ENCODE measurements around the gene KCNG2.

KCNG2 gene

DNA sequence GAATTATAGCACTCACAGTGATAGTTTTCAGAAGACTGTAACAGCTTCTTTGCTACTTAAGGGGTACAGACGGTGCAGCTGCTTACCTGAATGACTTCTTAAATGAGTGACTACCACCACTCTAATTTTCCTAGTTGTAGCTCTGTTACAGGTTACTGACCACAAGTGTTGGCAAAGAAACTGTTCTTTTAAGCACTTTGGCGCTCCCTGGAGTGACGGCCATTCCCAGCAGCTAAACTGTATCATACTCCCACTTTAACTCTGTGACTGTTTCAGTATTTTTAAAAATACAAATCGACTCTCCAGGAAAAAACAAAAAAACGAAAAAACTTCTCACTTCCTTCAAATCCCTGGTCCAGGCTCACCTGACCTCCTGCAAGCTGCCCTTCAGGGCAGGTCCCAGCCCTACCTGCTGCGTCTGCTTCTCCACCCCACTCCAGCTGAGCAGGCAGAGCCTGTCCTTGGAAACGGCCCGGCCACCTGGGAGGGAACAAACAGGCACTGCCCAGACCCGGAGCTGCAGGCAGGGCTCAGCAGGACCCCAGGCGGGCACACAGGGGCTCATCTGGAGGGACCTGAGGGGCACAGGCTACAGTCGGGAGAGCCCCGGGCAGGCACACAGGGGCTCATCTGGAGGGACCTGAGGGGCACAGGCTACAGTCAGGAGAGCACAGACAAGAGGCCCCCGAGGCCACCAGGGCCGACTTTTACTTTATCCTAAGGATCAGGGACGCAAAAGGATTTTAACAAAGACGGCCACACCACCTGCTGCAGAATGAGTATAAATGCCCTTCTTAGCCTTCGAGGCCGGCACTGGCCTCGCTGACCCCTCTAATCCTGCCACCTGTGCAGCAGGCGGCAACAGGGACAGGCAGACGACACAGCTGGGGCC lies 129.2 kb downstream of the KCNG2 start:
- H3K27ac ChIP-seq (ENCODE audit: poor library complexity, severe bottlenecking), result no peak overlapping the region
- no peak for DNase-seq (ENCODE audit: low spot score)
- peaks cover 15% of the 10 kb centered on the region for H3K9me3 ChIP-seq (ENCODE audit: severe bottlenecking)
- H3K4me1 ChIP-seq (ENCODE audit: insufficient read depth, poor library complexity, severe bottlenecking), result no peaks in the 10 kb centered on the region
- TF ChIP-seq CTCF (IDR thresholded peaks at IDR 0.05; ENCODE audit: poor library complexity, severe bottlenecking), result no peak
- H3K4me3 ChIP-seq (ENCODE audit: severe bottlenecking), result no peak overlapping the region
- peaks cover 27% of the 10 kb centered on the region for H3K36me3 ChIP-seq (ENCODE audit: low read depth)
- H3K27me3 ChIP-seq (ENCODE audit: insufficient read depth, poor library complexity, severe bottlenecking), result no peaks in the 10 kb centered on the region
- no peak for ATAC-seq (ENCODE audit: low read depth)

GRCh38 chr18:79927607-79928562 lies 130.1 kb downstream of the KCNG2 start:
- H3K9me3 ChIP-seq (ENCODE audit: severe bottlenecking), result peaks cover 22% of the 10 kb centered on the region
- H3K4me1 ChIP-seq (ENCODE audit: insufficient read depth, poor library complexity, severe bottlenecking), result no peaks in the 10 kb centered on the region
- no peaks in the 10 kb centered on the region for H3K27me3 ChIP-seq (ENCODE audit: insufficient read depth, poor library complexity, severe bottlenecking)
- ATAC-seq (ENCODE audit: low read depth), result no peak
- H3K36me3 ChIP-seq (ENCODE audit: low read depth), result peaks cover 27% of the 10 kb centered on the region
- H3K4me3 ChIP-seq (ENCODE audit: severe bottlenecking), result no peak overlapping the region
- DNase-seq (ENCODE audit: low spot score), result peak; percentile 58
- TF ChIP-seq CTCF (IDR thresholded peaks at IDR 0.05; ENCODE audit: poor library complexity, severe bottlenecking), result no peak
- H3K27ac ChIP-seq (ENCODE audit: poor library complexity, severe bottlenecking), result no peak overlapping the region

DNA sequence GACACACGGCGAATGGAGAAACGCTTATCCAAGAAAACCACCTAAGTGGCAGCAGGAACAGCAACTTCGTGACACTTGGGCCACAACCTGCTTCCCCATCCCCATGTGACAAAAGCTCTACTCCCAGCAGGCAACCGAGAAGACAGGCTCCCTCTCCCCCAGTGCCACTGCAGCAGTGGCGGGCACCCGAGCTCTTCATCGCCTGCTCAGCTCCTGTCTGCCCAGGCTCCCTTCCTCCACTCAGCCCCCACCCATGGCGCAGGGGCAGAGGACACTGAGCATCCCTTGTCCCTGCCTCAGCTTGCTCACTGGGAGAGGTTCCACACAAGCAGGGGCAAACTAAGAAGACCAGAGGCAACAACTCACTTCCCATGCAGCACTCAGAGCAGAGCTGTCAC lies 130.8 kb downstream of the KCNG2 start:
- Histone ChIP-seq H3K9me3 (ENCODE audit: severe bottlenecking) (peaks cover 27% of the 10 kb centered on the region), H3K27me3 (ENCODE audit: insufficient read depth, poor library complexity, severe bottlenecking) (no peaks in the 10 kb centered on the region), H3K4me3 (ENCODE audit: severe bottlenecking) (no peak overlapping the region), H3K4me1 (ENCODE audit: insufficient read depth, poor library complexity, severe bottlenecking) (no peaks in the 10 kb centered on the region), H3K36me3 (ENCODE audit: low read depth) (peaks cover 32% of the 10 kb centered on the region), H3K27ac (ENCODE audit: poor library complexity, severe bottlenecking) (no peak overlapping the region)
- no peak for TF ChIP-seq CTCF (IDR thresholded peaks at IDR 0.05; ENCODE audit: poor library complexity, severe bottlenecking)
- no peak for ATAC-seq (ENCODE audit: low read depth)
- DNase-seq (ENCODE audit: low spot score), result no peak

DNA sequence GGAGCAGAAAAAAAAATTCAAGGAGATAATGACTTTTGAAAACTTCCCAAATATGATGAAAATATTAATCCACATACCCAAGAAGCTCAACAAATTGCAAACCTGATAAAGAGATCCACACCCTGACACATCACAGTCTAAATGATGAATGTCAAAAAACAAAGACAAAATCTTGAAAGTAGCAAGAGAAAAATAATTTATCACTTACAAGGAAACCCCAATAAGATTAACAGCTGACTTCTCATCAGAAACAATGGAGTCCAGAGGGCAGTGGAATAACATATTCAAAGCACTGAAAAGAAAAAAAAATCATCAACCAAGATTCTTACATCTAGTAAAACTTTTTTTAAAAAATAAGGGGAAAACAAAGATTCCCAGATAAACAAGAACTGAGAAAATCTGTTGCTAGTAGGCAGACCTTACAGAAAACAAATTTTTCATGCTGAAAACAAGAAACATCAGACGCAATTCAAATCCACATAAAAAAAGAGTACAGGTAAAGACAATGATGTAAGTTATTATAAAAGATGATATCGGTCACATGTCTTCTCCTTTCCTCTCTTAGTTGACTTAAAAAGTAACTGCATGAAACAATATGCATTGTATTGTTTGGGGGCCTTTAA lies 132.4 kb downstream of the KCNG2 start:
- H3K4me3 ChIP-seq (ENCODE audit: severe bottlenecking), result no peak overlapping the region
- H3K9me3 ChIP-seq (ENCODE audit: severe bottlenecking), result peaks cover 27% of the 10 kb centered on the region
- H3K4me1 ChIP-seq (ENCODE audit: insufficient read depth, poor library complexity, severe bottlenecking), result no peaks in the 10 kb centered on the region
- no peaks in the 10 kb centered on the region for H3K27me3 ChIP-seq (ENCODE audit: insufficient read depth, poor library complexity, severe bottlenecking)
- no peak for TF ChIP-seq CTCF (IDR thresholded peaks at IDR 0.05; ENCODE audit: poor library complexity, severe bottlenecking)
- H3K36me3 ChIP-seq (ENCODE audit: low read depth), result peaks cover 26% of the 10 kb centered on the region
- no peak overlapping the region for H3K27ac ChIP-seq (ENCODE audit: poor library complexity, severe bottlenecking)
- DNase-seq (ENCODE audit: low spot score) (no peak), ATAC-seq (ENCODE audit: low read depth) (no peak)

Data from RWPE2 (cell line).